Astrocyte of the spinal cord (primary cell): ENCODE measurements around the gene HECTD3.
"Not testable (repeated sequence)": the region's sequence is repeated elsewhere in the genome, so short reads cannot be mapped to it uniquely, and the experiment has no call there.

Experiments used
- DNase-seq: peaks from one replicate; pipeline ENCODE4 v3.0.0; 2011; ENCODE audit warnings: low read depth, low spot score
- H3K4me3 ChIP-seq: 2 replicates; pipeline ENCODE4 v1.5.1; 2011; ENCODE audit warnings: low read depth, mild to moderate bottlenecking, low read length, moderate library complexity
- in situ Hi-C: cut with HindIII; loops from 2 replicates; pipeline ENCODE4 v1.10.0; 2017; ENCODE audit warnings: low sequenced_read_pairs
- TF ChIP-seq, protein P1 (sequence below): IDR thresholded peaks from 2 replicates; pipeline ENCODE4 v1.5.1; 2012; ENCODE audit warnings: low read depth, mild to moderate bottlenecking, low read length, inconsistent platforms

The HECTD3 gene

GRCh38 chr1:44995467-44996238 is 15.5 kb downstream of the HECTD3 start:
- DNase-seq = no peak
- in situ Hi-C loops = no loop called here
- TF ChIP-seq, protein P1, sequence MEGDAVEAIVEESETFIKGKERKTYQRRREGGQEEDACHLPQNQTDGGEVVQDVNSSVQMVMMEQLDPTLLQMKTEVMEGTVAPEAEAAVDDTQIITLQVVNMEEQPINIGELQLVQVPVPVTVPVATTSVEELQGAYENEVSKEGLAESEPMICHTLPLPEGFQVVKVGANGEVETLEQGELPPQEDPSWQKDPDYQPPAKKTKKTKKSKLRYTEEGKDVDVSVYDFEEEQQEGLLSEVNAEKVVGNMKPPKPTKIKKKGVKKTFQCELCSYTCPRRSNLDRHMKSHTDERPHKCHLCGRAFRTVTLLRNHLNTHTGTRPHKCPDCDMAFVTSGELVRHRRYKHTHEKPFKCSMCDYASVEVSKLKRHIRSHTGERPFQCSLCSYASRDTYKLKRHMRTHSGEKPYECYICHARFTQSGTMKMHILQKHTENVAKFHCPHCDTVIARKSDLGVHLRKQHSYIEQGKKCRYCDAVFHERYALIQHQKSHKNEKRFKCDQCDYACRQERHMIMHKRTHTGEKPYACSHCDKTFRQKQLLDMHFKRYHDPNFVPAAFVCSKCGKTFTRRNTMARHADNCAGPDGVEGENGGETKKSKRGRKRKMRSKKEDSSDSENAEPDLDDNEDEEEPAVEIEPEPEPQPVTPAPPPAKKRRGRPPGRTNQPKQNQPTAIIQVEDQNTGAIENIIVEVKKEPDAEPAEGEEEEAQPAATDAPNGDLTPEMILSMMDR = no peak
- H3K4me3 ChIP-seq = no peak overlapping the region

GRCh38 chr1:44994309-44994898 is 16.7 kb downstream of the HECTD3 start:
- DNase-seq = no peak
- TF ChIP-seq, protein P1 = no peak
- H3K4me3 ChIP-seq = no peak overlapping the region
- in situ Hi-C loops = no loop called here

DNA sequence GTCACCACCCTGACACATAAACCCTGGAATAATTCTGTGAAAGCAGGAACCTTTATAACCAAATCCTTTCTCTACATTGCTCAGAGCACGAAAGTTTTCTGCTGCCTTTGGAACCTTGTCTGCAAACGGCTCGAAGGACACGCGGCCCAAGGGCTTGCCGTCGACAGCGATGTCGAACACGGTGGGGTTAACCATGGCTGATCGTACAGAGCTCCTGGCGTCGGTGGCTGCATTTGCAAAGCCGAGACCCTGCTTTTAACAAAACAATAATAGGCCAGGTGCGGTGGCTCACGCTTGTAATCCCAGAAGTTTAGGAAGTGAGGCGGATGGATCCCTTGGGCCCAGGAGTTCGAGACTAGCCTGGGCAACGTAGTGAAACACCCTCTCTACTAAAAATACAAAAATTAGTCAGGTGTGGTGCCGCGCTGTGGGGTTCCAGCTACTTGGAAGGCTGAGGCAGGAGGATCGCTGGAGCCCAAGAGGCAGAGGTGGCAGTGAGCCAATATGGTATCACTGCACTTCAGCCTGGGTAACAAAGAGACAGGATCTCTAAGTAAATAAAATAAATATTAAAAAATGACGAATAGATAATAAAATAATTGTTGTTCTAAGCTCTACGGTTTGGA is 22.5 kb downstream of the HECTD3 start:
- in situ Hi-C loops = no loop called here

GRCh38 chr1:44985747-44986359 is 25.3 kb downstream of the HECTD3 start:
- in situ Hi-C loops = no loop called here
- DNase-seq = no peak
- TF ChIP-seq, protein P1 = no peak
- peak overlapping the region; percentile 95 for H3K4me3 ChIP-seq

More for the DNA sequence above, 22.5 kb downstream of the HECTD3 start:
- H3K4me3 ChIP-seq = no peak overlapping the region
- DNase-seq = no peak
- TF ChIP-seq, protein P1 = no peak

- DNase-seq, H3K4me3 ChIP-seq, in situ Hi-C loops: not testable (repeated sequence)
These were observed 33.8 kb downstream of the HECTD3 start for GRCh38 chr1:44977372-44977771.

GRCh38 chr1:44976252-44976651 is 34.9 kb downstream of the HECTD3 start:
- TF ChIP-seq, protein P1 = no peak
- no peak for DNase-seq
- H3K4me3 ChIP-seq = no peak overlapping the region
- in situ Hi-C loops = no loop called here
